ENCODE measurements around the gene SLC35G3.

GRCh38 chr17:35227546-35227945 lies 33.4 kb upstream of the SLC35G3 start:
- no peak for TF ChIP-seq CTCF (conservative IDR thresholded peaks at IDR 0.05; ENCODE audit: low read depth, low read length)
- no peak for TF ChIP-seq EZH2phosphoT487 (IDR thresholded peaks at IDR 0.05; ENCODE audit: borderline replicate concordance, low read length)
- no peak for TF ChIP-seq EZH2 (IDR thresholded peaks at IDR 0.05; ENCODE audit: low read length, unreplicated experiment)
